ENCODE results near the gene STX3. TPM values are rescaled to one million over a fixed set of nuclear protein-coding genes. Genes with fewer than 3 reads are reported as not detected.

STX3 gene
- total and polyA plus RNA-seq, 2 of the 8 experiments (the other 6 are each of a cell fraction or from before 2014, with no cell fraction given), result 50.5 to 56.1 TPM

- Histone ChIP-seq H2BK20ac (ENCODE audit: low read length) (no peak overlapping the region), H3K27ac (ENCODE audit: low read depth, low read length) (no peak overlapping the region), H3K9me3 (ENCODE audit: insufficient read depth in 2 of 2, low read depth in 1 of 2, low read length in 1 of 2) (no peaks in the 10 kb centered on the region), H3K23ac (ENCODE audit: insufficient read length) (no peak overlapping the region), H3K56ac (replicated peaks; ENCODE audit: insufficient read length, low read depth, low read length) (no peak overlapping the region), H2BK15ac (ENCODE audit: low read length) (no peak overlapping the region), H4K91ac (replicated peaks; ENCODE audit: insufficient read length, low read length) (no peak overlapping the region), H3K36me3 (ENCODE audit: control insufficient read depth in 2 of 4, insufficient read depth in 4 of 4, low read length in 3 of 4) (peaks cover 11 to 43% (median 33%) of the 10 kb centered on the region in 4 experiments), H3K4me3 (ENCODE audit: extremely low read depth in 1 of 4, insufficient read depth in 2 of 4, low read depth in 3 of 4, low read length in 4 of 4) (no peak overlapping the region), H3K4ac (replicated peaks; ENCODE audit: insufficient read length, low read depth, low read length) (no peak overlapping the region), H3K23me2 (ENCODE audit: low read depth, low read length) (no peaks in the 10 kb centered on the region), H4K5ac (ENCODE audit: insufficient read length, low read depth, low read length) (no peak overlapping the region), H3K79me1 (ENCODE audit: low read depth, low read length) (no peaks in the 10 kb centered on the region), H4K20me1 (replicated peaks in 1 of 2; ENCODE audit: control insufficient read depth in 1 of 2, insufficient read depth in 2 of 2, low read length in 2 of 2) (peaks cover 0 to 6% of the 10 kb centered on the region in 2 experiments), H3K18ac (ENCODE audit: extremely low read depth, low read length) (no peak overlapping the region), H2AFZ (ENCODE audit: low read length) (no peak overlapping the region), H4K8ac (ENCODE audit: extremely low read depth, insufficient read depth, low read length) (no peak overlapping the region), H3K4me2 (ENCODE audit: insufficient read depth in 1 of 2, low read depth in 2 of 2, low read length in 2 of 2) (no peak overlapping the region), H3K27me3 (replicated peaks in 1 of 4; ENCODE audit: control insufficient read depth in 3 of 4, extremely low read depth in 1 of 4, insufficient read depth in 3 of 4, low read length in 3 of 4) (no peaks in the 10 kb centered on the region), H2BK12ac (ENCODE audit: low read depth, low read length) (no peak overlapping the region), H3K4me1 (replicated peaks in 1 of 4; ENCODE audit: control insufficient read depth in 3 of 4, insufficient read depth in 4 of 4, low read length in 3 of 4) (no peaks in the 10 kb centered on the region), H3K79me2 (ENCODE audit: control insufficient read depth in 1 of 2, insufficient read depth in 2 of 2, low read length in 2 of 2) (no peaks in the 10 kb centered on the region), H3K14ac (ENCODE audit: insufficient read length) (no peak overlapping the region), H2BK5ac (ENCODE audit: low read depth, low read length) (no peak overlapping the region), H3K9ac (replicated peaks in 1 of 4; ENCODE audit: extremely low read depth in 1 of 4, low read depth in 3 of 4, low read length in 3 of 4) (no peak overlapping the region; a peak in 1 of 7 replicates), H2BK120ac (replicated peaks; ENCODE audit: low read depth, low read length) (no peak overlapping the region), H2AK5ac (ENCODE audit: low read depth, low read length) (no peak overlapping the region)
- 87% methylated on average over 5 of the region's 5 CpGs; no CpG with 5 or more reads in 1 of the 2 experiments for whole genome bisulfite sequencing, 2 experiments (ENCODE audit: extremely low coverage in 1 of 2, insufficient coverage in 1 of 2, insufficient read length in 1 of 2, insufficient replicate concordance in 2 of 2, low coverage in 1 of 2, low lambda C conversion rate in 2 of 2, missing lambda C conversion rate in 1 of 2)
- DNase-seq (ENCODE audit: low read depth in 1 of 2, low spot score in 2 of 2) (no peak), FAIRE-seq (no peak)
- no peak for TF ChIP-seq YY1 (IDR thresholded peaks at IDR 0.05; ENCODE audit: low read depth, low read length)
- TF ChIP-seq POLR2AphosphoS5 (IDR thresholded peaks at IDR 0.05; ENCODE audit: low read depth, low read length), result no peak
- TF ChIP-seq CEBPB (IDR thresholded peaks at IDR 0.05; ENCODE audit: low read depth, low read length), result no peak
- no peak for TF ChIP-seq SIRT6 (IDR thresholded peaks at IDR 0.05; ENCODE audit: low read length)
- no peak for TF ChIP-seq RXRA (IDR thresholded peaks at IDR 0.05; ENCODE audit: insufficient read depth, low read depth, low read length)
- TF ChIP-seq POLR2A (IDR thresholded peaks at IDR 0.05; ENCODE audit: control extremely low read depth in 1 of 2, low read depth in 2 of 2, low read length in 2 of 2), result no peak
- no peak for TF ChIP-seq JUND (IDR thresholded peaks at IDR 0.05; ENCODE audit: low read length)
- TF ChIP-seq MAX (IDR thresholded peaks at IDR 0.05), result no peak
- no peak for TF ChIP-seq EGR1 (IDR thresholded peaks at IDR 0.05; ENCODE audit: borderline replicate concordance, low read depth, low read length)
- no peak for TF ChIP-seq CTCF (IDR thresholded peaks at IDR 0.05; ENCODE audit: control extremely low read depth in 1 of 3, insufficient read depth in 1 of 3, low read depth in 1 of 3, low read length in 3 of 3)
- TF ChIP-seq NRF1 (IDR thresholded peaks at IDR 0.05; ENCODE audit: low read depth, low read length), result no peak
- TF ChIP-seq TEAD4 (IDR thresholded peaks at IDR 0.05; ENCODE audit: low read depth, low read length), result no peak
- ChIA-PET CTCF (ENCODE audit: partially characterized antibody) (interaction anchor here (0.7 to 5.1 kb wide), 17 partner anchors 8 to 462 kb away, joined by 3 to 48 read pairs (median 3); partner anchors contain the start of genes MRPL16 and STX3), POLR2A (ENCODE audit: partially characterized antibody) (interaction anchor here (2.0 to 2.1 kb wide), 2 partner anchors 8 to 46 kb away, joined by 6 to 8 read pairs; partner anchors contain the start of genes MRPL16 and STX3)
These were observed 46.9 kb downstream of the STX3 start for GRCh38 chr11:59801981-59802638.

Data from H1 (cell line).